Aorta (tissue), 5 donors: ENCODE measurements around the gene BTAF1. TPM values are rescaled to one million over a fixed set of nuclear protein-coding genes. Genes with fewer than 3 reads are reported as not detected.
A peak's percentile ranks its signal among the peaks of the same experiment; 100 is the strongest.

ENCODE experiments used
- ATAC-seq: fragments of 200-7000 bp; cut with Tn5 transposase; one replicate; pipeline ENCODE4 v1.9.1; 2022; ENCODE audit warnings: moderate library complexity; ENCODE audit not compliant: low FRiP score
- DNase-seq, 2 donors: peaks; one replicate each; pipeline ENCODE4 v3.0.0-alpha.2; 2020
- H3K27ac ChIP-seq, 2 donors: one replicate each; pipeline ENCODE4 v1.5.1; 2013; ENCODE audit warnings: low read length in 2 of 2, mild to moderate bottlenecking in 2 of 2, moderate library complexity in 2 of 2, control low read depth in 1 of 2, inconsistent platforms in 1 of 2, low read depth in 1 of 2
- H3K27me3 ChIP-seq, 2 donors: one replicate each; pipeline ENCODE4 v1.6.1; 2013; ENCODE audit warnings: control low read depth in 1 of 2, low read length in 1 of 2, mild to moderate bottlenecking in 1 of 2, moderate library complexity in 1 of 2; ENCODE audit not compliant: insufficient read depth in 2 of 2, control insufficient read depth in 1 of 2
- H3K36me3 ChIP-seq, 2 donors: one replicate each; pipeline ENCODE4 v1.6.1; 2013; ENCODE audit warnings: control low read depth in 1 of 2, low read length in 1 of 2, mild to moderate bottlenecking in 1 of 2; ENCODE audit not compliant: insufficient read depth in 2 of 2, control insufficient read depth in 1 of 2
- H3K4me1 ChIP-seq, 2 donors: one replicate each; pipeline ENCODE4 v1.6.1; 2013; ENCODE audit warnings: low read length in 2 of 2, control low read depth in 1 of 2, mild to moderate bottlenecking in 1 of 2, moderate library complexity in 1 of 2; ENCODE audit not compliant: insufficient read depth in 2 of 2, control insufficient read depth in 1 of 2
- H3K4me3 ChIP-seq, 2 donors: one replicate each; pipeline ENCODE4 v1.5.1; 2013; ENCODE audit warnings: low read length in 2 of 2, control low read depth in 1 of 2, mild to moderate bottlenecking in 1 of 2
- H3K9me3 ChIP-seq: one replicate; pipeline ENCODE4 v1.6.1; 2013; ENCODE audit warnings: mild to moderate bottlenecking, low read length; ENCODE audit not compliant: control insufficient read depth
- WGBS, 2 donors: extraction: QIAGEN DNeasy Blood & Tissue Kit; methylation state at CpG; one replicate each; pipeline ENCODE4 v1.1.7; 2013; 5-methylcytosine and 5-hydroxymethylcytosine counted together
- intact Hi-C, 2 donors: fragments of 100-400 bp; cut with DNase I; formaldehyde crosslinking; loops; one replicate each; pipeline versions ENCODE4 v1.14.2 to v1.15.0; 2022
- polyA plus RNA-seq, 2 donors: library from polyadenylated mRNA; stranded (reverse); fragments of 200-250 nt; gene quantifications; one replicate each; pipeline ENCODE4 v1.2.3, GENCODE V29; 2013
- total RNA-seq, 2 donors: library from RNA; stranded (reverse); fragmentation: NEBNext Ultra II Directional; extraction: Animal tissue kit (Norgen Biotek cat#: 25700); gene quantifications; one replicate each; pipeline ENCODE4 v1.2.1, GENCODE V29; 2021
- donor health status: healthy with polysubstance abuse.
- donor health status: Bipolar disorder and iron deficiency.
- donor health status: DM: no; HTN: no; CAD: no.
- donor health status: DM: no; HTN: no; CAD: no.
- donor health status: DM: yes; HTN: yes; CAD: no.

Gene BTAF1
- total and polyA plus RNA-seq, 4 donors, result 3.3 to 48.2 (median 34.1) TPM

GRCh38 chr10:91924212-91925021, 847 bp downstream of the BTAF1 start:
- intact Hi-C loops, result loop anchor here in 1 of 2 donors (10.0 kb wide), 1 partner anchor 510 kb away; no protein-coding TSS in a partner anchor
- peak overlapping the region; percentile 27 to 72 for H3K4me3 ChIP-seq
- 1 to 2% methylated on average over 21 of the region's 21 CpGs for WGBS, 2 donors

GRCh38 chr10:91925022-91925320, 1.4 kb downstream of the BTAF1 start:
- WGBS, 2 donors, result 11 to 31% methylated on average over 2 of the region's 2 CpGs
- H3K27me3 ChIP-seq, result no peaks in the 10 kb centered on the region
- H3K27ac ChIP-seq, result no peak overlapping the region
- H3K4me1 ChIP-seq, result peaks cover 2% of the 10 kb centered on the region in 2 donors
- peak overlapping the region in 1 of 2 donors; percentile 72 for H3K4me3 ChIP-seq
- H3K9me3 ChIP-seq, result no peaks in the 10 kb centered on the region
- DNase-seq (no peak), ATAC-seq (no peak)
- intact Hi-C loops, result loop anchor here in 1 of 2 donors (10.0 kb wide), 1 partner anchor 510 kb away; no protein-coding TSS in a partner anchor
- no peaks in the 10 kb centered on the region for H3K36me3 ChIP-seq

More at GRCh38 chr10:91924212-91925021, 847 bp downstream of the BTAF1 start:
- no peak for DNase-seq
- H3K4me1 ChIP-seq, result peaks cover 2% of the 10 kb centered on the region in 2 donors
- ATAC-seq, result no peak
- H3K27me3 ChIP-seq, result no peaks in the 10 kb centered on the region
- no peaks in the 10 kb centered on the region for H3K36me3 ChIP-seq
- H3K27ac ChIP-seq, result peak overlapping the region in 1 of 2 donors; percentile 83
- no peaks in the 10 kb centered on the region for H3K9me3 ChIP-seq

- no peak for DNase-seq
- Histone ChIP-seq H3K36me3 (peaks cover 0 to 4% of the 10 kb centered on the region in 2 donors), H3K27me3 (no peaks in the 10 kb centered on the region), H3K4me1 (peaks cover 0 to 4% of the 10 kb centered on the region in 2 donors), H3K9me3 (no peaks in the 10 kb centered on the region), H3K27ac (no peak overlapping the region), H3K4me3 (no peak overlapping the region)
- intact Hi-C loops, result no loop called here
- ATAC-seq, result no peak
- 57 to 62% methylated on average over 3 of the region's 3 CpGs for WGBS, 2 donors
These were observed 7.4 kb downstream of the BTAF1 start for GRCh38 chr10:91930939-91931338.

- H3K4me3 ChIP-seq, result no peak overlapping the region
- no peaks in the 10 kb centered on the region for H3K27me3 ChIP-seq
- peaks cover 1 to 4% of the 10 kb centered on the region in 2 donors for H3K36me3 ChIP-seq
- WGBS, 2 donors, result 65 to 74% methylated on average over 3 of the region's 3 CpGs
- DNase-seq (no peak), ATAC-seq (no peak)
- intact Hi-C loops, result no loop called here
- H3K27ac ChIP-seq, result peak overlapping the region in 1 of 2 donors; percentile 25
- no peaks in the 10 kb centered on the region for H3K9me3 ChIP-seq
- H3K4me1 ChIP-seq, result peaks cover 0 to 4% of the 10 kb centered on the region in 2 donors
These were observed 8.1 kb downstream of the BTAF1 start for GRCh38 chr10:91931526-91932190.

GRCh38 chr10:91932737-91933136, 9.2 kb downstream of the BTAF1 start:
- H3K36me3 ChIP-seq, result peaks cover 2 to 4% of the 10 kb centered on the region in 2 donors
- H3K27ac ChIP-seq, result no peak overlapping the region
- H3K9me3 ChIP-seq, result no peaks in the 10 kb centered on the region
- no peak for ATAC-seq
- intact Hi-C loops, result no loop called here
- WGBS, 2 donors, result 88 to 100% methylated on average over 1 of the region's 1 CpG
- H3K4me1 ChIP-seq, result peaks cover 0 to 4% of the 10 kb centered on the region in 2 donors
- no peak overlapping the region for H3K4me3 ChIP-seq
- no peak for DNase-seq
- H3K27me3 ChIP-seq, result no peaks in the 10 kb centered on the region

- H3K27ac ChIP-seq, result no peak overlapping the region
- peaks cover 2 to 4% of the 10 kb centered on the region in 2 donors for H3K36me3 ChIP-seq
- ATAC-seq, result no peak
- DNase-seq, result no peak
- H3K27me3 ChIP-seq, result no peaks in the 10 kb centered on the region
- intact Hi-C loops, result no loop called here
- no peaks in the 10 kb centered on the region for H3K9me3 ChIP-seq
- H3K4me3 ChIP-seq, result no peak overlapping the region
- peaks cover 0 to 2% of the 10 kb centered on the region in 2 donors for H3K4me1 ChIP-seq
- 88 to 95% methylated on average over 2 of the region's 2 CpGs for WGBS, 2 donors
These were observed 12.3 kb downstream of the BTAF1 start for GRCh38 chr10:91935886-91936285.

GRCh38 chr10:91939653-91940052, 16.1 kb downstream of the BTAF1 start:
- Histone ChIP-seq H3K27ac (no peak overlapping the region), H3K9me3 (no peaks in the 10 kb centered on the region), H3K27me3 (no peaks in the 10 kb centered on the region), H3K4me1 (no peaks in the 10 kb centered on the region), H3K4me3 (no peak overlapping the region), H3K36me3 (peaks cover 0 to 2% of the 10 kb centered on the region in 2 donors)
- DNase-seq (no peak), ATAC-seq (no peak)
- intact Hi-C loops, result no loop called here
- WGBS, 2 donors, result 94 to 96% methylated on average over 4 of the region's 4 CpGs

- intact Hi-C loops, result no loop called here
- DNase-seq (no peak), ATAC-seq (no peak)
- Histone ChIP-seq H3K4me3 (no peak overlapping the region), H3K36me3 (peaks cover 0 to 2% of the 10 kb centered on the region in 2 donors), H3K9me3 (no peaks in the 10 kb centered on the region), H3K27ac (no peak overlapping the region), H3K4me1 (no peaks in the 10 kb centered on the region), H3K27me3 (no peaks in the 10 kb centered on the region)
- WGBS, 2 donors, result 79 to 89% methylated on average over 1 of the region's 1 CpG
These were observed 17.9 kb downstream of the BTAF1 start for GRCh38 chr10:91941426-91941825.
